K562 (cell line): ENCODE data around the gene SCUBE2. TPM values are rescaled to one million over a fixed set of nuclear protein-coding genes. Genes with fewer than 3 reads are reported as not detected.

Experiments used
- BMI1 ChIP-seq: fragments of 150-350 bp; IDR thresholded peaks from 2 replicates; pipeline ENCODE4 v1.6.1; 2014; ENCODE audit warnings: low read length
- CBFA2T3 ChIP-seq: fragments of 450-650 bp; IDR thresholded peaks from 2 replicates; pipeline ENCODE4 v1.6.1; 2017
- CHD1 ChIP-seq: fragments of 200-600 bp; sonication (generic); IDR thresholded peaks from one replicate; pipeline ENCODE4 v1.6.1; 2012; ENCODE audit warnings: mild to moderate bottlenecking, moderate library complexity, low read length, inconsistent platforms
- EP300 ChIP-seq: IDR thresholded peaks from 2 replicates; pipeline ENCODE4 v1.6.1; 2012; ENCODE audit warnings: low read length, improper control_type of control experiment
- JUND ChIP-seq, 2 experiments: IDR thresholded peaks; 2 replicates in 1 of 2; 3 replicates in 1 of 2; pipeline ENCODE4 v1.6.1; 2011; ENCODE audit warnings: borderline replicate concordance in 2 of 2, low read depth in 2 of 2, low read length in 2 of 2, improper control_type of control experiment in 1 of 2, missing biosample characterization in 1 of 2, missing genetic modification characterization in 1 of 2, missing genetic modification reagents in 1 of 2
- MBD1 ChIP-seq: fragments of 250-450 bp; sonication (Bioruptor Pico); IDR thresholded peaks from 2 replicates; pipeline ENCODE4 v1.8.0; 2022; ENCODE audit warnings: inconsistent platforms
- MCM2 ChIP-seq: fragments of 450-650 bp; IDR thresholded peaks from 2 replicates; pipeline ENCODE4 v1.6.1; 2017; ENCODE audit warnings: low read depth, mild to moderate bottlenecking
- MEF2A ChIP-seq: IDR thresholded peaks from 2 replicates; pipeline ENCODE4 v1.6.1; 2011; ENCODE audit warnings: low read depth, mild to moderate bottlenecking, low read length, moderate library complexity; ENCODE audit not compliant: control insufficient read depth
- SLC30A9 ChIP-seq: fragments of 250-450 bp; sonication (Bioruptor Pico); IDR thresholded peaks from 2 replicates; pipeline ENCODE4 v1.8.0; 2022; ENCODE audit warnings: mild to moderate bottlenecking, moderate library complexity
- SMARCA5 ChIP-seq: fragments of 450-650 bp; IDR thresholded peaks from 2 replicates; pipeline ENCODE4 v1.6.1; 2016
- SRSF1 ChIP-seq: fragments of 200-400 bp; formaldehyde crosslinking; IDR thresholded peaks from 2 replicates; pipeline ENCODE4 v1.6.1; 2017; ENCODE audit warnings: mild to moderate bottlenecking, low read depth, low read length, moderate library complexity
- TFAM ChIP-seq: fragments of 250-450 bp; sonication (Bioruptor Pico); conservative IDR thresholded peaks from 2 replicates; pipeline ENCODE4 v1.5.0; 2021; ENCODE audit warnings: mild to moderate bottlenecking, moderate library complexity
- YBX1 ChIP-seq: fragments of 450-650 bp; IDR thresholded peaks from 2 replicates; pipeline ENCODE4 v1.7.1; 2016; ENCODE audit warnings: mild to moderate bottlenecking
- ZBTB17 ChIP-seq: fragments of 450-650 bp; formaldehyde crosslinking; IDR thresholded peaks from 2 replicates; pipeline ENCODE4 v1.4.0; 2020; ENCODE audit warnings: mild to moderate bottlenecking
- ZNF239 ChIP-seq: fragments of 250-450 bp; sonication (Bioruptor Pico); IDR thresholded peaks from 2 replicates; pipeline ENCODE4 v1.4.0; 2020; ENCODE audit warnings: mild to moderate bottlenecking
- ZNF318 ChIP-seq, 2 experiments: fragments of 450-650 bp; IDR thresholded peaks; 2 replicates each; pipeline ENCODE4 v1.6.1; 2016; ENCODE audit warnings: mild to moderate bottlenecking in 2 of 2, borderline replicate concordance in 1 of 2, low read depth in 1 of 2, moderate library complexity in 1 of 2
- ZNF445 ChIP-seq: fragments of 250-450 bp; sonication (Bioruptor Pico); IDR thresholded peaks from 2 replicates; pipeline ENCODE4 v1.4.0; 2020; ENCODE audit warnings: low read depth, mild to moderate bottlenecking, moderate library complexity
- polyA plus RNA-seq, 8 experiments: library from polyadenylated mRNA; depleted of rRNA in 4 of 8; stranded (reverse) in 5 of 8; unstranded in 3 of 8; fragments of >200 nt; fragmentation: Nextera tagmentation in 2 of 8; fragmentation: Illumina TruSeq in 1 of 8; extraction: Ambion mirVana in 2 of 8; extraction: Trizol in 1 of 8; gene quantifications; 2 replicates each; pipeline versions ENCODE4 v1.2.1 to v1.2.3, GENCODE V29; 2011 to 2014; ENCODE audit warnings: inconsistent platforms in 1 of 8, missing spikeins in 1 of 8
- total RNA-seq, 7 experiments: library from RNA; depleted of rRNA in 6 of 7; stranded (reverse); fragments of >200 nt in 6 of 7; fragmentation: Illumina TruSeq in 2 of 7; extraction: Trizol in 2 of 7; gene quantifications; 2 replicates each; pipeline versions ENCODE4 v1.2.1 to v1.2.3, GENCODE V29; 2011 to 2021; ENCODE audit warnings: low replicate concordance in 1 of 7
- TF ChIP-seq, protein P1 (sequence below): fragments of 450-650 bp; IDR thresholded peaks from 2 replicates; pipeline ENCODE4 v1.6.1; 2016; ENCODE audit warnings: antibody characterized with exemption

SCUBE2 gene
- total and polyA plus RNA-seq, 9 of the 15 experiments (the other 6 are each of a cell fraction or from before 2014, with no cell fraction given): 0.06 to 0.40 (median 0.07) TPM; not detected in 6

DNA sequence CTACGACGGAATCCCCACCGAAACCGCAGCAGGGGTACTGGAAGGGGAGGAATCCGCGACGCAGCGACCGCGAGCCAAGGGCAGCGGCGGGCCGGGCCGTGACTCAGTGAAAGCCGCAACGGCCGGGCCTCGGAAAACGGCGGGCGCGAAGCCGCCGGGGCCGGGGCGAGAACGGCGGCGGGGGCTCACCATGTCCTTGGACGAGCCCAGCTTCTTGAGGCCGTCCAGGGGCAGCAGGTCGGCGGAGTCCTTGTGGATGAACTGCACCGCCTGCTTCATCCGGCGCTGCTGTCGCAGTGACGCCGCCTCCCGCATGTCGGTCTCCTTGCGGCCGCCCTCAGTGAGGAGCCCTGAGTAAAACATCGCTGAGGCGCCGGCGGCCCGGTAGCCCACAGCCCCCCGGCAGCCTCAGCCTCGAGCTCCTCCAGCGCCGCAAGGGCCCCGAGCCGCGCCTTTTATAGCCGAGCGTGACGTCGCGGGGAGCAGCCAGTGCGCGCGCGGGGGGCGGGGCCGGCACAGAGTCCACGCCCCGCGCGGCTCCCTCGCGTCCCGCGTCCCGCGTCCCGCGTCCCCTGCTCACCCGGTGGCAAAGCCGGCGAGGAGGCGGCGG is 87.7 kb downstream of the SCUBE2 start, which contains the start of gene NRIP3 (continued):
- TF ChIP-seq ZNF445 (CRISPR knock-in tag) (no peak), SMARCA5 (no peak), SLC30A9 (CRISPR knock-in tag) (no peak), CHD1 (no peak), SRSF1 (no peak), BMI1 (no peak), ZBTB17 (CRISPR knock-in tag) (no peak; the same call in 1 of the 2 replicates), TFAM (CRISPR knock-in tag) (no peak), CBFA2T3 (no peak), JUND (IDR thresholded peaks at IDR 0.05; ENCODE audit: borderline replicate concordance, low read depth, low read length) (no peak), JUND (tag; IDR thresholded peaks at IDR 0.05; ENCODE audit: borderline replicate concordance, low read depth, low read length) (no peak), EP300 (no peak), ZNF239 (CRISPR knock-in tag) (no peak), YBX1 (no peak), MEF2A (no peak), ZNF318 (IDR thresholded peaks at IDR 0.05; ENCODE audit: borderline replicate concordance in 1 of 2, low read depth in 1 of 2) (no peak), MBD1 (CRISPR knock-in tag) (no peak), MCM2 (no peak)
- TF ChIP-seq, protein P1, sequence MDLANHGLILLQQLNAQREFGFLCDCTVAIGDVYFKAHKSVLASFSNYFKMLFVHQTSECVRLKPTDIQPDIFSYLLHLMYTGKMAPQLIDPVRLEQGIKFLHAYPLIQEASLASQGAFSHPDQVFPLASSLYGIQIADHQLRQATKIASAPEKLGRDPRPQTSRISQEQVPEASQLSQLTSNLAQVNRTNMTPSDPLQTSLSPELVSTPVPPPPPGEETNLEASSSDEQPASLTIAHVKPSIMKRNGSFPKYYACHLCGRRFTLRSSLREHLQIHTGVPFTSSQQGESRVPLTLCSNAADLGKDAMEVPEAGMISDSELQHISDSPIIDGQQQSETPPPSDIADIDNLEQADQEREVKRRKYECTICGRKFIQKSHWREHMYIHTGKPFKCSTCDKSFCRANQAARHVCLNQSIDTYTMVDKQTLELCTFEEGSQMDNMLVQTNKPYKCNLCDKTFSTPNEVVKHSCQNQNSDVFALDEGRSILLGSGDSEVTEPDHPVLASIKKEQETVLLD: no peak
